ENCODE results near the gene CACFD1.

DNA sequence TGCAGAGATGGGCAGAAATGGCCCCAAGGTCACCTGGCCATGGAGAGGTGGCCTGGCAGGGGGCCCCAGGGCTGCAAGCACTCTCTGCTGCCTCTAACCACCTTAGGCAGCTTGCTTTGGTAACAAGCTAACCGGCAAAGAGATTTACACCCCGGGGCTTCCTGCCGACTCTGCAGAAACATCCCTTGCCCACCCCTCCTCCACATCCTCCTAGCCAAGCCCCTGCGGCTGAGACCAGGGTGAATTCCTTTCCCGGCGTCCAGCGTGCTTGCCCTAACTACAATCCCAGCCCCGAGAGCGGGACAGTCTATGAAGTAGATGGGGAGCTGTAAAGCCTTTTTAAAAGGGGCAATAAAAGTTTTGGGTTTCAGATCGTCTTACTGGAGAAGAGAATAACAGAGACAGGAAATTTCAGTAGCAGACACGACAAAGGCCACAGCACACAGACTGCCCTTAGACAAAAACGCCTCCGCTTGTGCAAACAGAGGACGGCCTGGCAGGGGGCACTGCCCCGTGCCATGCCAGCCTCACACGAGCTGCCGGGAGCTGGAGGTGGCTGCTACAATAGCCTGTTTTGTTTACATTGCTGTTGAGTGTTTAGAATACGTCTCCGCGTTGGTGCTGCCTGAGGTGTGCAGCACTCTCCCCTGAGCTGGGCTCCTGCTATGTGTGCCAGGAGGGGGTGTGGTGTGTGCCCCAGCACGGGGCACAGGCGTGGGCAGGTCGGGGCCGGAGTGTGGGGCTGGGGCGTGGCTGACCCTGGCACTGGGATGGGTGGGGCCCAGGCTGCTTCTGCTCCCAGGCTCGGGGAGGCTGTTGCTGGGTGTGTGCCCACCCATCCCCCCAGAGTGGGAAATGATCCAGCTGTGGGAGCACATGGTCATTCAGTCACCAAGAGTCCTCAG is 49.7 kb downstream of the CACFD1 start:
- TF ChIP-seq, protein P1, sequence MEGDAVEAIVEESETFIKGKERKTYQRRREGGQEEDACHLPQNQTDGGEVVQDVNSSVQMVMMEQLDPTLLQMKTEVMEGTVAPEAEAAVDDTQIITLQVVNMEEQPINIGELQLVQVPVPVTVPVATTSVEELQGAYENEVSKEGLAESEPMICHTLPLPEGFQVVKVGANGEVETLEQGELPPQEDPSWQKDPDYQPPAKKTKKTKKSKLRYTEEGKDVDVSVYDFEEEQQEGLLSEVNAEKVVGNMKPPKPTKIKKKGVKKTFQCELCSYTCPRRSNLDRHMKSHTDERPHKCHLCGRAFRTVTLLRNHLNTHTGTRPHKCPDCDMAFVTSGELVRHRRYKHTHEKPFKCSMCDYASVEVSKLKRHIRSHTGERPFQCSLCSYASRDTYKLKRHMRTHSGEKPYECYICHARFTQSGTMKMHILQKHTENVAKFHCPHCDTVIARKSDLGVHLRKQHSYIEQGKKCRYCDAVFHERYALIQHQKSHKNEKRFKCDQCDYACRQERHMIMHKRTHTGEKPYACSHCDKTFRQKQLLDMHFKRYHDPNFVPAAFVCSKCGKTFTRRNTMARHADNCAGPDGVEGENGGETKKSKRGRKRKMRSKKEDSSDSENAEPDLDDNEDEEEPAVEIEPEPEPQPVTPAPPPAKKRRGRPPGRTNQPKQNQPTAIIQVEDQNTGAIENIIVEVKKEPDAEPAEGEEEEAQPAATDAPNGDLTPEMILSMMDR (IDR thresholded peaks at IDR 0.05): no peak
- TF ChIP-seq EZH2 (IDR thresholded peaks at IDR 0.05; ENCODE audit: borderline replicate concordance, insufficient read depth, low read depth, low read length, poor library complexity, severe bottlenecking): no peak
